HG02852 (cell line): ENCODE results near the gene DMD.

Source experiments
- ATAC-seq: cut with Tn5 transposase; IDR thresholded peaks from one replicate; pipeline ENCODE4 v1.9.1; 2021; ENCODE audit warnings: mild to moderate bottlenecking, moderate library complexity; ENCODE audit not compliant: unreplicated experiment

Gene DMD

DNA sequence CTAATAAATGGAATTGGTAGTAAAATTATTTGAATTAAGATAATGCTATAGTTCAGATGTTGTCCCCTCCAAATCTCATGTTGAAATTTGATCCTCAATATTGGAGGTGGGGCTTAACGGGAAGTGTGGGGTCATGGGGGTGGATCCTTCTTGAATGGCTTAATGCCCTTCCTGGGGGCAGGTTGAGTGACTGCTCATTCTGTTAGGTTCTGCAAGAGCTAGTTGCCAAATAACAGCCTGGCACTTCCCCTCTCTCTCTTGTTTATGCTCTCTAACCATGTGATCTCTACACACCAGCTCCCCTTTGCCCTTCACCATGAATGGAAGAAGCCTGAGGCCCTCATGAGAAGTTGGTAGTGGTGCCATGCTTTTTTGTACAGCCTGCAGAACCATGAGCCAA is 1414.7 kb downstream of the DMD start:
- no peak for ATAC-seq

DNA sequence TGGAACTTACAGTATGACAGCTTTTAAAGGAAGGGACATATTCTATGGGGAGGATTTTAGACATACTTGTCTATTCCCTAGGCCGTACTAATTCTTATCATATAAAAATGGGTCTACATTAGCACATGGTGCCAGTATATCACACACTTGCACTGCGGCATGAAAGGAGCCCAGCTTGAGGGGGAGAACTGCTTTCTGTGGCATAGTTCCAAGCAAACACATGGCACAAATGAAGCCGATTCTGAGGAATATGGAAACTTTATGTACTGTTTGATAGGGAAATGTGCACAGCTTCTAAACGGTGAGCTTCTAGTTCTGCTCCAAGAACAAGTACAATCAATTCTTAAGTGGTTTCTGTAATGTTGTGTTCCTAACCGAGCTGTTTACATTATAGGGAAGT is 1463.9 kb downstream of the DMD start:
- no peak for ATAC-seq

DNA sequence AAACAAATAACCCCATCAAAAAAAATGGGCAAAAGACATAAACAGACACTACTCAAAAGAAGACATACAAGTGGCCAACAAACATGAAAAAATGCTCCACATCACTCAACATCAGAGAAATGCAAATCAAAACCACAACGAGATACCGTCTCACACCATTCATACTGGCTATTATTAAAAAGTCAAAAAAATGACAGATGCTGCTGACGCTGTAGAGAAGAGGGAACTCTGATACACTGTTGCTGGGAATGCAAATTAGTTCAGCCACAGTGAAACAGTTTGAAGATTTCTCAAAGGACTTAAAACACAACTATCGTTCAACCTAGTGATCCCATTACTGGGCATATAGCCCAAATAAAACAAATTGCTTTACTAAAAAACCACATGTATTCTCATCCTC is 1468.3 kb downstream of the DMD start:
- ATAC-seq = no peak

DNA sequence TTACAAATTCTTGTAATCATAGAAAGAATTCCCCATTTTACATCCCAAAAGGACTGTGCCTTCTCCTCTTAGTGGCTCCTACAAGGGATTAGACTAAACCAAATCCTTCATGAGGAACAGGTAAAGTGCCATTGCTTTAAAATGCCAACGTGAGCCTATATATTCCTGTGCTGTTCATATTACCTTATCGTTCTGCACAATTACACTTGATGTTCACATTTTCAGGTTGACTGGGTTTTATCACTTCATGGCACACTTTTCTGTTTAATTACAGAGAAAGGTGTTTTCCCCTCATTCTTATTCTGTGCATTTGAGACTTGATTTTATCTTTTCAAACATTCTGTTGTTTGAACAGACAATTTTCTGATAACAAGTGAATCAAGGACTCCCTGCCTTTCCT is 1493.9 kb downstream of the DMD start:
- no peak for ATAC-seq

DNA sequence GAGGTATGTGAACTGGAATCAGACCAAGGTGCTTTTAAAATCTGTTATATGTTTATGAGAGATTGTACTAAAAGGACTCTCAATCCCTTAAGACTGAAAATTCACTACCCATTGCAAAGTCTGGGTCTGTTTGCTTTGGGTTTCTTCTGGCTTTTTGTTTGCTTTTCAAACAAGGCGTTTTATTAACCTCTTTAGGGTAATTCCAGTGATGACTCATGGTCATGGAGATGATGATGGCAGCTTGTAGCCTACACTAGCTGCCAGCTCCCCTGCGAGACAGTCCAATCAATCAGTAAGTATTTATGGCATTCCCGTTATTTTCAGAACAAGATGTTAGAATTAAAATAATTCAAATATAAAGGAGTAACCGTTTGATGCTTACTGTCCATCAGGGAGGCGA is 1495.7 kb downstream of the DMD start:
- ATAC-seq = no peak

DNA sequence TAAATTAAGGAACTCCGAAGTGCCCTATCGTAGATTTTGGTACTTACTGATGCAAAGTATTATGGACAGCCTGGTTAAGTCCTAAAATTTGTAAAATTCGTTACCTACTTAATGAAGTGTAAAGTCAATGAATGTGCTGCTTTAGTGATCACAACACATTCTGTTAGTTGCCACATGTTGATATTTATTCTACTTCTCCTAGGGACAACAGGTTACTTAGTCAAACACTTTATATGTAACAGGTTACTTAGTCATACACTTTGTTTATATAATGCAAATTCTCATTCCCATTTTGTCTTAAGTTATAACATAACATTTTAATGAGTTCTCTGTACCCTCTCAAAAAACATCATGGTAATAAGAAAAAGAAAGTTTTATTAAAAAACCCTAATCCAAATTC is 1496.6 kb downstream of the DMD start:
- ATAC-seq = no peak

DNA sequence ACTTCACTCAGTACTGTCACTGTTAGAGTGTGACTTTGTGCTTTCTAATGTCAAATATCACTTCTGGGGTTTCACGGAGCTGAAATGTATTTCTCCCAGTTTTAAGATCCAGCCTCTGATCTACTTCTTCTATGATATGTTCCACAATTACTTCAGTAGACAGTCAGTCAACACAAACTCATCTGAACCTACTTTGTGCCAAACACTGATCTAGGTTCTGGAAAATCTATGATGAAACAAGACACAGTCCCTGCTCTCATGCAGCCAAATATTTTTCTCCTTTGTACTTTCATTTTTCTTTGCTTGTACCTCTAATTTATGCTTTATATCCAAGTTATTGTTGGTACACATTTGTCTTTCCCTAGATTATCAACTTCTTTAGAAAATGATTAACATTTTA is 1498.2 kb downstream of the DMD start:
- no peak for ATAC-seq

DNA sequence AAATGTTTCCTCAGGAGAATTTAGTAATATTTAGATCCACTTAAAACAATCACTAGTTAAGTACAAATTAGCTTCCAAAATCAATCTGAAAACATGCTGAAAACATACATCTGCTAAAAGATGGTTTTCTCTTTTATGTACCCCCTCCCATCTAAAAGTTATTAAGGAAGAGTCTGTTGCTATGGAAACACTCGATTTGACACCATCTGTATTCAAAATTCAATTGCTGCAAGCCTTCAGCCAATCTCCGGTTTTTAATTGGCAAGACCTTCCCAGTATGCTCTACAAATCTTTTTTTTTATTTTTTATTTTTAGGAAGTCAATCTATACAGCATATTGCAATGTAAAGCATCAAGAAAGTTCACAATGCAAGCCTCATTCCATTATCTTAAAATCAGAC is 1500.2 kb downstream of the DMD start:
- ATAC-seq = no peak

DNA sequence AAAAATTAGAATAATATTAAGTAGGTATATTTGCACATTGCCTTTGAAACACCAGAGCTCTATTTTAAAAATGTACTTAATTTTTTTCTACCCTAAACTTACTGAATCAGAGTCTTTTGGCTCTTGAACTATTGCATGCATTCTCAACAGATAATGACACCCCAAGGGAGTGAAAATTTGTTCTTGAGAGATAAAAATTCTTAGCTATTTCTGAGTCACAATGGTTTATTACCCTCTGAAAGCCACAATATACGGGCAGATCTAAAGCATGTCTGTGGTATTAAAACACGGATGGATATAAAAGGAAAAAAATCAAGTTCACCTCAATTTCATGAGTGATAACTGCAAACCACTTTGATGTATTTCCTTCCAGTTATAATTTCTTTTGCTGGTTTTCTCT is 1503.2 kb downstream of the DMD start:
- no peak for ATAC-seq

DNA sequence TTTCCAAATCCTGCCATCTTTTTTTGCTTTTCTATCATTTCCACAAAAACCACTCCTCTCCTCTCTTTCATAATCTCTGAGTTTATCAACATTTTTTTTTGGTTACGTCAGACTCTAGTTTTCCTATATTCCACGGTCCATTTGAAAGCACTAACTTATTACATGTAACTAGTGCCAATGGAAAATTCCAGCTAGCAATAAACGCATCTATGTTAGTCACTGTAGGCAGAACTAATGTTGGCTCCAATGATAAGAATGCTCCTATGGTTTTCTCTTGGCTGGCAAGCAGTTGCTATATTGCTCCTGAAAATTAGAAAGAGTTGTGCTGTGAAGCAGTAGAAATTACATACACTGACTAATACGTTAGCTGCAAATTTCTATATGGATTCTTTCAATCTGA is 1504.9 kb downstream of the DMD start:
- no peak for ATAC-seq

DNA sequence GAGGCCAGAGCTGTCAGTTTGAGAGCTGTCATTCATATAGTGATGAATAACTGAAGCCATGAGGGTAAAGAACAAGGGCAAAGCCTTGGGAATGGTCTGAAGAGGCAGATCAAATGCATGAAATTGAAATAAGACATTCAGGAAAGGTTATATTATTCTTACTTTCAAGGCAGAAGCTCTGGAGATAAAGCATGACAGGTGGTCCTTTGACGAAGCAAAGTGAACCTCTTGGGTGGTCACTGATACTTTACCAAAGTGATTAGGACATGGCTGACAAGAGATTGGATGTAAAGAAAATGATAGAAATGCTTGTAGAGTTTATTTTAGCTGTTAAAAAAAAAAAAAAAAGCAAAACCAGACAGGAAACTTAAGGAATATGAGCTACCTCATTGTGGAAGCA is 1505.5 kb downstream of the DMD start:
- no peak for ATAC-seq

DNA sequence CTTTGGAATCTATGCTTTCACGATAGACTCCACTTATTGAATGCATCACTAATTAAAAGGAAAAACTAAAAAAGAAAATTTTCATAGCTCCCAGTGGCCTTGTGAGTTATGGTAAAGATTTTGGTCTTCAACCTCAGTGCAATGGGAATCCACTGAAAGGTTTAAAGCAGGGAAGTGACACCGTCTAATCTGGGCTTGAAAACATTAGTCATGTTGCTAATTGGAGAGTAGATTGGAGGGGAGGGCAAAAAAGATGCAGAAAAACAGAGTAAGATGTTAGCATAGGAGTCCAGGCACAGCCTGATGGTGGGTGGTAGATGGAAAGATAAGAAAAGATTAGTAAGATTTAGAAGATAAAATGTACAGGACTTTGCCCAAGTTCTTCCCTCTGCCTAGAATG is 1506.4 kb downstream of the DMD start:
- ATAC-seq = no peak

DNA sequence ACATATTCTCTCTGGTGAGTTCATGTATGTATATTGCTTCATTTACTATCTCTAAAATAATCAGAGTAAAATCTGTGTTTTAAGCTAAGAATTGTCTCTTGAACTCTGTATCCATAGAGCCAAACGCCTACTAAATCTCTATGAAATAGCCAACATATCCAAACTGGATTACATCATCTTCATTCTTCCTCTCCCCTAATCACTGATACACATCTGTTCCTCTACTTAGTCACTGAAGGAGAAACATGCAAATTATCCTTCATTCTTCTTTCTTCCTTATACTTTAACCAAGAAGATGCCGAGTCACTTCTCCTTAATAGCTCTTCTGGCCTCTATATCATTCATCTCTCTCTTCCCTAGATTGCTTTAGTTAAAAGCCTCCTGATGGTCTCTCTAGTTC is 1509.1 kb downstream of the DMD start:
- no peak for ATAC-seq

DNA sequence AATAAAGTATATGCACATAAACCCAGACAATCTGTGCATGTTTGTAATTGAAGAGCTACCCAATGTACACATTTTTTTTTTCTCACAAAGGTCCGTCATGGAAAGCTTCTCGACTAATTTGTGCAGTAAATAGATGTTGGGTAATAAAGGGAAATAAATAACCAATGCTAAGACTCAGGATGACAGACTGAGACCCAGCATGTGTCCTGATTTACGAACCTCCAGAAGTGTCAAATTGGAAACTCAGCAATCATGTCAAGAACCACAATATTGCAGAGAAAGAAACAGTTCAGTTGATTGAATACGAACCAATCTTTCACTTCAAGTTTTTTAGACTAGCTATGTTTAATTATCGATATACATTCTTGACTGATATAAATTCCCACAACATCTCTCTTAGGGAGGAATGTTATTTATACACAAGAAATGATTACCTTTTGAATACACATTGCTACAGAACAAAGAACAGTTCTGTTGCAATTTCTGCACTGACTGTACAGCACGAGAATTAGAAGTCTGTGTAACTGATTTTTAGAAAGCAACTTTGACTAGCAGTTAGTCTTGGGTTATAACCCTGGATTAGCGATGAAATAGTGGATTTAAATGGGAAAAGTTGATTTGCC is 1513.9 kb downstream of the DMD start:
- no peak for ATAC-seq

DNA sequence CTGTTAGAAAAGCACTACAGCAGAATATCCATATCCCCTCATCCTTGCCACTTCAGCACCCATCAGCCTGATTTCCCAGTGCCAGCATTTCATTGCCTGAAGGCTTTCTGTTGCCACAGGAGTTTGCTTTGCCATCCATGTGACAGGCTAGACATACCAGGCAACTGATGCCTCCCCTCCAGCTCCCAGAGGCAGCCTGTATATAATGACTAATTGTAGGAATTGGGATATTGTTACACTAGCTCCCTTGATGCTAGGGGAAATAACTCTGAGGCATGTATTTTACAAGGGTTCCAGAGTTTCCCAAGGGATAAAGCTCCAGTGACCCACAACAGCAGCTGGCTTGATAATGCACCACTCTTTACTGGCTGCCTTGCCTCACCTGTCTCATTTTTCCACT is 1531.5 kb downstream of the DMD start:
- ATAC-seq = no peak

DNA sequence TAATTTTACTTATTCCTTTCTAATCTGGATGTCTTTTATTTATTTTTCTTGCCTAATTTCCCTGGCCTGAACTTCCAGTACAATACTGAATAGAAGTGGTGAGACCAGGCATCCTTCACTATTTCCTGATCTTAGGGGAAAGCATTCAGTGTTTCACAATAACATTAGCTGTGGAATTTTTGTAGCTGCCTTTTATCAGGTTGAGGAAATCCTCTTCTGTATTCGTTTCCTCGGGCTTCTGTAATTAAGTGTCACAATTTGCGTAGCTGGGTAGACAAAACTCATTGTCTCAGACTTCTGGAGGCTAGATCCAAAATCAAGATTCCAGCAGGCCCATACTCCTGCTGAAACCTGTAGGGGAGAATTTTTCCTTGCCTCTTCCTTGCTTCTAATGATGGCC is 1541.1 kb downstream of the DMD start:
- ATAC-seq = no peak

DNA sequence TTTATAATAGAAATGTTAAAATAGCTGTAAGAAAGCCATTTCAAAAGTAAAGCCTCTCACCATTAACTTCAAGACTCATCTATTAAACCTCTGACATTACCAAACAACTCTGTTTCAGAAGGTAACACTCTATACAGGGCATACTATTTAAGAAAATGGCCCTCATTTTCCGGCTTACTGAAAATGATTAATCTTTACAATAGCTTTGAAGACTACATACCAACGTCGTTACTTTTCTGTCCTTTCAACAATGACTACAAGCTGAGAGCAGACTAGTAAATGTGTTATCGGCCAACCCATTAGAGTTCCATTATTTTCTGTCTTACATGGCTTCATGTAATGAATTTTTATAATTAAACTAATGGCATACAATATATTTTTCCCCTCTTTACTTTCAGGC is 1545.9 kb downstream of the DMD start:
- ATAC-seq = no peak

DNA sequence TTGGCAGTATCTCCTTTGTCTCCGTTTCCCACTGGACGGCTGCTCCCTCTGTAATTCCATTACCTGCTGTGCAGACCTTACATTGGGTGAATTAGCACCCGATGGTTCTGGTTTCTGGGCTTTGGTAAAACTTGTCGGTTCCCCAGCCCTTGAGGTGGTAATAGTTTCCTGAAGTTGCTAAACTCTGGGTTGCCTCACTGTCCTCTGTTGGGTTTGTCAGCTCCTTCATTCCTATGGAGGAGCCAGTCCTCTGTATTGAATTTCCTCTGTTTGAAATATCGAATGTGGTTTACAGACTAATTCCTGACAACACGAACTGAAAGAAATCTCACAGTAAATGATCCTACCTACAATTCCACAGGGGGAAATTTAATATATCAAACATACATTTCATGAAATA is 1548.2 kb downstream of the DMD start:
- ATAC-seq = no peak

DNA sequence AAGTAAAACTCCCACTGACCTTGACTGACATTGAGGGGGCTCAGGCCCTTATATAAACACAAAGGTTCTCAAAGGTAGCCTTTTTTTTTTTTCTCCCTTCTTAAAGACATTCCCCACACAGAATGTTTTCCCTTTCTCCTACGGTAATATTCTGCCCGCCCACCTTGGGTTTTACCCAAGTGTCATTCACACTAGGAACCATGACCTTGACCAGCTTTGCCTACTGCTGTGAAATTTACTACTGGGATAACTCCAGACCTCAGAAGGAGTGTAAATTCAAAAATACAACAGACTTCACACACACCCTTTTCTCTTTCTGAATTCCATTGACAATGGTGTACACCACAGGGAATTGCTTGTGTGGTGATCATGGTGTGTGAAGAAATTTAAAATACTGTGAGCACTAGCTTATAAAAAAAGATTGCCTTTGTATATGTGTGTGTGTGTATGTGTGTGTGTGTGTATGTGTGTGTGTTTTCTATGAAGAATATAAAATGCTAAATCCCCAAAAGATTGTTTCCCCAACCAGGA is 1550.0 kb downstream of the DMD start:
- ATAC-seq = no peak

DNA sequence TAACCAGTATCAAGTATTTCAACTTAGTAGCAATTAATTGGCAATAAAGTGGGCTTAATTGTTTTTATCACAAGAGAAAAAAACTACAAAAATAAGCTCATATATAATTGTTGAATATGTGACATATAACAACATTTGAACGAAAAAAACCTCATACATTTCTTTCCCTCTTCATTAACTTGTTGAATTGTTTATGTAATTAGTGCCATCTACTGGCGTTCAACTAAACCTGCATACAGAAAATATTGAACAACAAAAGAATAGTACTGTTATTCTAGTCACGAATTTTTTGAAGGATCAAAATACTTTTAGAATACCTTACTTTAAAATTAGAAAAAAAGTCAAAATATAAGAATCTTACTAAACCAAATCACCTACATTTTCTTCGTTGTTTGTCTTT is 1553.0 kb downstream of the DMD start:
- no peak for ATAC-seq

DNA sequence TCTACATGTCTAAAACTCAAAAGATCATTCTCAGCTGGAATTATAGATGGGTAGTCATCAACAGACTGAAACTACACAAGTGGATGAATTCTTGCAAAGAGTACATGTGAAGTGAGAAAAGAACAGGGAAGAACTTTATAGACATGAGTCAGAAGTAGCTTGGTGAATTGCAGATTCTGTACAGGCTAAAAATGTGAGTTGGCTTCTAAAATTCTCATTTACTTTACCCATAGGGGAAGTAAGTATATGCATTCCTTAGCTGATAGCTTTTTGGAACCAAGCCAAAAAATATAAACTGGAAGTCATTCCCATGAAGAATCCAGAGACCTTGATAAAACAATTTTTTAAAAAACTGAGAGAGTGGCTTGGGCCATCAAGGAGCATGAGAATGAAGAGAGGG is 1555.3 kb downstream of the DMD start:
- no peak for ATAC-seq

DNA sequence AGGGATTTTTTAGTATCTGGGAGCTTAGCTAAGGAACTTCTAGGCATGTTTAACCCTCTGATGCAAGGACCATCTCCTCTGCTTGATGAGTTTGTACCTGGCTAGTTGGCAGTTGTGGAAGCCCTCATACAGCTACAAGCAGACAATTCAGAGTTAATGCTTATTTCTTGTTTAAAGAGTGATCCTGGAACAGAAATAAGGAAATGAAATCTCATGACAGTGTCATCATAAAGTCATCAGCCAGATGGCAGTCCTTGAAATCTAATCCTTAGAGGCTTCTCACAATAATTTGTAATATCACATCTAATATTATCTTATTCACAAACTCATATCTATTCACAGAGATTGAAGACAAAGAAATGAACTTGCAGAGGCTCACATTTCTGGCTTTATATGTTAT is 1557.9 kb downstream of the DMD start:
- ATAC-seq = no peak

DNA sequence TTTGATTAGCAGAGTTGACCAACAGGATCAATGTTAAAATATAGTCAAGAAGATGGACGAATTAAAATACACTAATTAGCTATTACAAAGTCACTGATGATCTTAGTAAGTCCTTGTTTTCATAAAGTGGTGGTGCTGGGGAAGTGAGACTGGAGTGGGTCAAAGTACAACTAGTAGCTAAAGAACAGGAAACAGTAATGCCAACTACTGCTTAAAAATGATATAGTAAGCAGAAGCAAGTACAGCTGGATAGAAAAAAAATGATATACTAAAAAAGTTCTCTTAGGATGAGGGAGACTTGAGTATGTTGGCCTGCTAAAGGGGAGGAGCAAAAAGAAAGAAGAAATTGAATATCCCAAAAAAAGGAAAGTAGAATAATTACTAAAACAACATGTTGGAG is 1558.7 kb downstream of the DMD start:
- ATAC-seq = no peak
